ENCODE measurements around the gene AATF.

AATF gene

DNA sequence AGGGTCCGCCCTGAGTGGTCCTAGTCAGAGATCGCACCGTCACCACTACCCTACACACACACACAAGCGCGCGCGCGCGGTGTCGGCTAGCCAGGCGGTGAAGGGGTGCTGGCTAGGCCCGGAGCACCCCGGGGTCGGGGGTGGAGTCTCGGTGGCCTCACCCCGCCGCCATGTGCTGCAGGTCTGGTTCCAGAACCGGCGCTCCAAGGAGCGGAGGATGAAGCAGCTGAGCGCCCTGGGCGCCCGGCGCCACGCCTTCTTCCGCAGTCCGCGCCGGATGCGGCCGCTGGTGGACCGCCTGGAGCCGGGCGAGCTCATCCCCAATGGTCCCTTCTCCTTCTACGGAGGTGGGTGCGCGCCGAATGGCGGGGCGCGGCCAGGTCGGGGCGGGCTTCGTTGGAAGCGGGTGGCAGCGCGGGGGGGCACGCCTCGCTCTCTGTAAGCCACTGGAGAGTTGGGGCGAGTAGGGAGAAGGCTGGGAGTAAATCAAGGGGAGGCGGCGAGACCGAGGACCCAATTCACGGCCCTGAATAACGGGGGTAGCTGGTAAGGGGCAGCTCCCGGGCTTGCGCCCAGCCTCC is 6.6 kb upstream of the AATF start:
- TF ChIP-seq, protein P1, sequence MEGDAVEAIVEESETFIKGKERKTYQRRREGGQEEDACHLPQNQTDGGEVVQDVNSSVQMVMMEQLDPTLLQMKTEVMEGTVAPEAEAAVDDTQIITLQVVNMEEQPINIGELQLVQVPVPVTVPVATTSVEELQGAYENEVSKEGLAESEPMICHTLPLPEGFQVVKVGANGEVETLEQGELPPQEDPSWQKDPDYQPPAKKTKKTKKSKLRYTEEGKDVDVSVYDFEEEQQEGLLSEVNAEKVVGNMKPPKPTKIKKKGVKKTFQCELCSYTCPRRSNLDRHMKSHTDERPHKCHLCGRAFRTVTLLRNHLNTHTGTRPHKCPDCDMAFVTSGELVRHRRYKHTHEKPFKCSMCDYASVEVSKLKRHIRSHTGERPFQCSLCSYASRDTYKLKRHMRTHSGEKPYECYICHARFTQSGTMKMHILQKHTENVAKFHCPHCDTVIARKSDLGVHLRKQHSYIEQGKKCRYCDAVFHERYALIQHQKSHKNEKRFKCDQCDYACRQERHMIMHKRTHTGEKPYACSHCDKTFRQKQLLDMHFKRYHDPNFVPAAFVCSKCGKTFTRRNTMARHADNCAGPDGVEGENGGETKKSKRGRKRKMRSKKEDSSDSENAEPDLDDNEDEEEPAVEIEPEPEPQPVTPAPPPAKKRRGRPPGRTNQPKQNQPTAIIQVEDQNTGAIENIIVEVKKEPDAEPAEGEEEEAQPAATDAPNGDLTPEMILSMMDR (IDR thresholded peaks at IDR 0.05; ENCODE audit: low read depth, low read length), result no peak
- DNase-seq (ENCODE audit: low read depth in 2 of 2), result no peak
- peak overlapping the region in 1 of 2 donors; percentile 21 for H3K4me3 ChIP-seq (replicated peaks in 1 of 2; ENCODE audit: low read depth in 2 of 2, low read length in 2 of 2)

GRCh38 chr17:36942631-36943125 is 6.1 kb upstream of the AATF start:
- TF ChIP-seq, protein P1 (IDR thresholded peaks at IDR 0.05; ENCODE audit: low read depth, low read length), result no peak
- no peak for DNase-seq (ENCODE audit: low read depth in 2 of 2)
- H3K4me3 ChIP-seq (replicated peaks in 1 of 2; ENCODE audit: low read depth in 2 of 2, low read length in 2 of 2), result no peak overlapping the region

GRCh38 chr17:36943250-36944191 is 5.2 kb upstream of the AATF start:
- TF ChIP-seq, protein P1 (IDR thresholded peaks at IDR 0.05; ENCODE audit: low read depth, low read length), result no peak
- H3K4me3 ChIP-seq (replicated peaks in 1 of 2; ENCODE audit: low read depth in 2 of 2, low read length in 2 of 2), result no peak overlapping the region
- DNase-seq (ENCODE audit: low read depth in 2 of 2), result no peak

DNA sequence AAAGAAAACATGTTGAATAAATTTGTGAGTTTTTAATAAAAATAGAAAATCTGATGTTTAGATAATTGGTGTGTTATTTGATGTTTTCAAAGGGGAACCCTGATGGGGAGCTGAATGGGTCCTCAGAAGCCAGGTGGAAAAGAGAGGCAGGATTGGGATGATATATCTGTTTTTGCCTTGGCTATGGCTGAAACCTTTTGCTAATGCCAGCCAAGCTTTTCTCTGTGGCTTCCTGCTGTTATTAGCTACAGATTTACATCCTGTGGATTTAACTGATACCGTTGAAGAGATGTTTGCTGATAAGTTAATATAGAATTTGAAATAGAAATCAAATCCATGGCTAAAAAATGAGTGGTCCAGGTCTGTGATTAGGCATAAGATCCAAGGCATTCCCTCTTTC is 4.2 kb upstream of the AATF start:
- H3K4me3 ChIP-seq (replicated peaks in 1 of 2; ENCODE audit: low read depth in 2 of 2, low read length in 2 of 2), result no peak overlapping the region
- no peak for DNase-seq (ENCODE audit: low read depth in 2 of 2)
- TF ChIP-seq, protein P1 (IDR thresholded peaks at IDR 0.05; ENCODE audit: low read depth, low read length), result no peak

GRCh38 chr17:36945140-36945539 is 3.6 kb upstream of the AATF start:
- TF ChIP-seq, protein P1 (IDR thresholded peaks at IDR 0.05; ENCODE audit: low read depth, low read length), result no peak
- no peak overlapping the region for H3K4me3 ChIP-seq (replicated peaks in 1 of 2; ENCODE audit: low read depth in 2 of 2, low read length in 2 of 2)
- no peak for DNase-seq (ENCODE audit: low read depth in 2 of 2)

DNA sequence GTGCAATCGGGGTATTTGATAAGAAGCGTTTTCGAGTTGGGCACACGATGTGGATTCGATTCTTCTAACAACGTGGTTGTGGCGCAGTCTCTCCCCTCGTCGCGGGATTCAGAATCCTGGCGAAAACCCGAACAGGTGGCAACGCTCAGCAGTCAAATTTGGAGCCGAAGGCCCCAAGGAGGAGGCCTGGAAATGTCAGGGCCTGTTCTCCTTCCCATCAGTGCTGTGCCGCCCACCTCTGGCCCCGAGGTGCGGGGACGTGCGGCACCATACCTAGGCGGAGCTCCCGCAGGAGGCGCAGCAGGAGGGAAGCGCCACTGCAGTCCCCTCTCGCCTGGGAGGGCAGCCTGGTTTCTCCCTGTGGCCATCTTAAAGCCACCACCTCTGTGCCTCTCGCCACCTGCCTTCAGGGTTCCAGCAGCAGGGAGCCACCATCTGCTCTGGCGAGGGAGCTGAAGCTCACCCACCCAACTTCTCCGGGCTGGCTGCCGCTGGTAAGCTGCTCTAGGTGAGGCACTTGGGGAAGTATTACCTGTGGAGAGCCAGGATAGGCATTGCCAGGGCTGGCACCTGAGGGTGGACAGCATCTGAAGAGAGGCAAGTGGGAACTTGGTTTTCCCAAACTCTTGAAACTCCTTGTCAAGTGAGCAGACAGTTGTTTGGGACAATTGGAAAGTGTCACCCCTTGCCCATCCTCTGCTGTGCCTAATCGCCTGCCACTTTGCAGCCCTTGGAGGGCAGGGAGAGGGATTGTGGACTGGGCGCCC is 2.6 kb upstream of the AATF start:
- TF ChIP-seq, protein P1 (IDR thresholded peaks at IDR 0.05; ENCODE audit: low read depth, low read length), result no peak
- H3K4me3 ChIP-seq (replicated peaks in 1 of 2; ENCODE audit: low read depth in 2 of 2, low read length in 2 of 2), result no peak overlapping the region
- DNase-seq (ENCODE audit: low read depth in 2 of 2), result no peak

Data from cardiac fibroblast (primary cell).